Right lung (tissue), 10 donors: ENCODE measurements around the gene SETD5. TPM values are rescaled to one million over a fixed set of nuclear protein-coding genes. Genes with fewer than 3 reads are reported as not detected.

Experiments
- DNase-seq, 2 donors: peaks; one replicate each; pipeline ENCODE4 v3.0.0-alpha.2; 2013
- long read RNA-seq, 8 donors: transcript quantifications; one replicate each; lab custom pipeline, GENCODE V29; 2026
- polyA plus RNA-seq, 5 donors: library from polyadenylated mRNA; unstranded; fragments of 120-200 nt; gene quantifications; one replicate each; pipeline versions ENCODE4 v1.2.1 to v1.2.3, GENCODE V29; 2013; ENCODE audit warnings: inconsistent platforms in 1 of 5, low replicate concordance in 1 of 5; ENCODE audit not compliant: insufficient read length in 5 of 5, insufficient read depth in 1 of 5

Gene SETD5, protein sequence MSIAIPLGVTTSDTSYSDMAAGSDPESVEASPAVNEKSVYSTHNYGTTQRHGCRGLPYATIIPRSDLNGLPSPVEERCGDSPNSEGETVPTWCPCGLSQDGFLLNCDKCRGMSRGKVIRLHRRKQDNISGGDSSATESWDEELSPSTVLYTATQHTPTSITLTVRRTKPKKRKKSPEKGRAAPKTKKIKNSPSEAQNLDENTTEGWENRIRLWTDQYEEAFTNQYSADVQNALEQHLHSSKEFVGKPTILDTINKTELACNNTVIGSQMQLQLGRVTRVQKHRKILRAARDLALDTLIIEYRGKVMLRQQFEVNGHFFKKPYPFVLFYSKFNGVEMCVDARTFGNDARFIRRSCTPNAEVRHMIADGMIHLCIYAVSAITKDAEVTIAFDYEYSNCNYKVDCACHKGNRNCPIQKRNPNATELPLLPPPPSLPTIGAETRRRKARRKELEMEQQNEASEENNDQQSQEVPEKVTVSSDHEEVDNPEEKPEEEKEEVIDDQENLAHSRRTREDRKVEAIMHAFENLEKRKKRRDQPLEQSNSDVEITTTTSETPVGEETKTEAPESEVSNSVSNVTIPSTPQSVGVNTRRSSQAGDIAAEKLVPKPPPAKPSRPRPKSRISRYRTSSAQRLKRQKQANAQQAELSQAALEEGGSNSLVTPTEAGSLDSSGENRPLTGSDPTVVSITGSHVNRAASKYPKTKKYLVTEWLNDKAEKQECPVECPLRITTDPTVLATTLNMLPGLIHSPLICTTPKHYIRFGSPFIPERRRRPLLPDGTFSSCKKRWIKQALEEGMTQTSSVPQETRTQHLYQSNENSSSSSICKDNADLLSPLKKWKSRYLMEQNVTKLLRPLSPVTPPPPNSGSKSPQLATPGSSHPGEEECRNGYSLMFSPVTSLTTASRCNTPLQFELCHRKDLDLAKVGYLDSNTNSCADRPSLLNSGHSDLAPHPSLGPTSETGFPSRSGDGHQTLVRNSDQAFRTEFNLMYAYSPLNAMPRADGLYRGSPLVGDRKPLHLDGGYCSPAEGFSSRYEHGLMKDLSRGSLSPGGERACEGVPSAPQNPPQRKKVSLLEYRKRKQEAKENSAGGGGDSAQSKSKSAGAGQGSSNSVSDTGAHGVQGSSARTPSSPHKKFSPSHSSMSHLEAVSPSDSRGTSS (N-terminal part only)
- 100 to 1,000 TPM; 132 to 186 (median 159) TPM for polyA plus RNA-seq
- long read RNA-seq, donor 1, full-length matches to known transcripts = 16 of 44 reads
- long read RNA-seq, donor 1, partial matches to known transcripts = 28 of 44 reads
- long read RNA-seq, donor 1, other reads (novel, unspliced or antisense) = 0 of 44 reads
- long read RNA-seq, donor 2, partial matches to known transcripts = 0 of 5 reads
- long read RNA-seq, donor 2, other reads (novel, unspliced or antisense) = 0 of 5 reads
- long read RNA-seq, donor 3, transcript SETD5-218 (2 exons, 284 nt) = major isoform, 7 of 38 reads
- long read RNA-seq, donor 3, partial matches to known transcripts = 26 of 38 reads
- long read RNA-seq, donor 3, other reads (novel, unspliced or antisense) = 0 of 38 reads
- long read RNA-seq, donor 4, transcript SETD5-218 (2 exons, 284 nt) = major isoform, 5 of 34 reads
- long read RNA-seq, donor 4, partial matches to known transcripts = 28 of 34 reads
- long read RNA-seq, donor 4, other reads (novel, unspliced or antisense) = 0 of 34 reads
- long read RNA-seq, donor 5, full-length matches to known transcripts = 12 of 40 reads
- long read RNA-seq, donor 5, partial matches to known transcripts = 28 of 40 reads
- long read RNA-seq, donor 5, other reads (novel, unspliced or antisense) = 0 of 40 reads
- long read RNA-seq, donor 6, partial matches to known transcripts = 20 of 28 reads
- long read RNA-seq, donor 6, other reads (novel, unspliced or antisense) = 0 of 28 reads
- long read RNA-seq, donor 7, full-length matches to known transcripts = 5 of 87 reads
- long read RNA-seq, donor 7, partial matches to known transcripts = 82 of 87 reads
- long read RNA-seq, donor 7, other reads (novel, unspliced or antisense) = 0 of 87 reads
- long read RNA-seq, donor 8, partial matches to known transcripts = 0 of 3 reads
- long read RNA-seq, donor 8, other reads (novel, unspliced or antisense) = 0 of 3 reads

DNA sequence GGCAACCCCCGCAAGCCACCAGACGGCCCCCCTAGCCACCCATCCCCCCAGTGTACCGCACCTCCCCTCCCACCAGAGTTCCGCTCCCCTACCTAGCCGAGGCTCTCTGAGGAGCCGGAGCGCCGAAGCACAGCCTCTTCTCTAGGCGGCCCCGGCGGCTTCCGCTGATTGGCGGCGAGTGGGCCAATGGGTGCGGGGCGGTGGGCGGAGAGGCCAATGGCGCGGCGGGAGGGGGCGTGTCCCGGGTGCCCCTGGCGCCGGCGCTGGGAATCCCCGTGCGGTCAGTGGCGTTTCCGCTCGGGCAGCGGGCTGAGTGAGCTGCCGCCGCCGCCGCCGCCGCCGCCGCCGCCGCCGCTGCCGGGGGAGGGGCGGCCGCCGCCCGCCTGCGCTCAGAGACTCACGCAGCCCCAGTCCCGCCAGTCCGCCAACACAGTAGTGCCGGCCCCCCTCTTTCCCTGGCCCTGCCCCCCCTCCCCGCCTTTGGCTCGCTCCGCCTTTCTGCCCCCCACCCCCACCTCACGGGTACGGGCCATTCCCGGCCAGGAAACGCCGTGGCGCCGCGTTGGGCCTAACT lies at the start of gene SETD5:
SETD5 (plus strand) TSS at position 284 of the 574 bp plus-strand sequence. CDS start 31,324 bp downstream, outside the sequence.
- DNase-seq = peak; percentile 95 to 96

- no peak for DNase-seq
Measured at GRCh38 chr3:9347887-9348286, 49.5 kb upstream of the SETD5 start.

GRCh38 chr3:9349321-9350117 lies 47.9 kb upstream of the SETD5 start:
- no peak for DNase-seq

DNA sequence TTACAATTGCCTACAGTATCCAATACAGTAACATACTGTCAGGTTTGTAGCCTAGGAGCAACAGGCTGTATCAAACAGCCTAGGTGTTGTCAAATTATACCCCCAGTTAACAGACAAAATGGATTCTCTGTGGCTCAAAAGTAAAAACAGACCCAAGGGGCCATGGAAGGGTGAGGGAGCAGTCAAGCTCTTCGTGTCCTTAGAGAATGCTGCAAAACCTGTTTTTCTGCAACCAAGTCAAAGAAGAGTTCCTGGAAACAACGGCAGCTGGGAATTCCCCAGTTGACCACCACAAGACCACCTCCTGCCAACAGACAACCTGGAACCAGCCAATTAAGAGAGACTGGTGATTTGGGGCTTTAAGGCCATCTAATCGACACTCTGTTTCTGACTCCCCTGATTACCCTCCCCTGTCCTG lies 45.7 kb upstream of the SETD5 start:
- DNase-seq = peak; percentile 25 to 29

DNA sequence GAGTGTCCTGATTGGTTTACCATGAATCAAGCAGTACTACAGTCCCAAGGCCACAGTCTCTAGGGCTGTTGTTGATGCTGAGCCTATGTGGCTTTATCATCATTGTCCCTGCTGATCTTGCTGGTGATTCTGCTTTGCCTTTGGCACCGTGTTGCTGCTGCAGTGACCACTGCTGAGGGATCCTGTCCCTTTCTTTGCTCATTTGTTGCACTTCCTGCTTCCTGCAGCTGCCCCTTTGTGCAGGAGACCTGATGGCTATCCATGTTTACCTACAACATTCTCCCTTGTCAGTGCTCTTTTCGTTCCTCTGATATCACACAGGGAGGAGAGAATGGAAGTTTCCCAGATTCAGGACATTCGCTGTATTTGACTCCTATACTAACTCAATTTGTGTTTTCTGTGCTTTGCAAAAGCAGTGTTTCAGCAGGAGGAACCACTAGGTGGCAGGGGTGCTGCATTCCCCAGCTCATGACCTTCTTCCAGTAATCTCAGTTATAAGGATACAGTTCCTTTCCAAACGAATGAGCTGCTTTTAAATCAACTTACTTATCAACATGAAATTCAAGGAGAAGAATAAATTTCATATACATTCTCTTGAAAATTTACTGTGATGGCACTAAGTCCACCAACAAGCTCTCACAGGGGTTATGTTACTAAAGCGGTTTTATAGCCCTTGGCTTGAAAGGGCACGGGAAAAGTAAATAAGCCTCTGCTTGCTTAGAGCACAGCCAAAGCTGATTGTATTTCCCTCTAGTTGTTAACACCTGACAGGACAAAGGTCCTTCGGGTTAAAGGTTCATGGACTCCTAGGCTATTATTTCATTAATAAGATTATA lies 44.3 kb upstream of the SETD5 start:
- DNase-seq = peak; percentile 54 to 66

GRCh38 chr3:9361691-9362388 lies 35.6 kb upstream of the SETD5 start:
- DNase-seq = no peak

- peak; percentile 90 to 91 for DNase-seq
Measured at GRCh38 chr3:9362731-9363530, 34.5 kb upstream of the SETD5 start, which contains the start of gene THUMPD3. Gene THUMPD3, plus strand, starts transcription at chr3:9363054. Its CDS starts 2,015 bp downstream, at chr3:9365069.

GRCh38 chr3:9369508-9369907 lies 27.9 kb upstream of the SETD5 start:
- no peak for DNase-seq

GRCh38 chr3:9373465-9373864 lies 23.9 kb upstream of the SETD5 start:
- DNase-seq = no peak

DNA sequence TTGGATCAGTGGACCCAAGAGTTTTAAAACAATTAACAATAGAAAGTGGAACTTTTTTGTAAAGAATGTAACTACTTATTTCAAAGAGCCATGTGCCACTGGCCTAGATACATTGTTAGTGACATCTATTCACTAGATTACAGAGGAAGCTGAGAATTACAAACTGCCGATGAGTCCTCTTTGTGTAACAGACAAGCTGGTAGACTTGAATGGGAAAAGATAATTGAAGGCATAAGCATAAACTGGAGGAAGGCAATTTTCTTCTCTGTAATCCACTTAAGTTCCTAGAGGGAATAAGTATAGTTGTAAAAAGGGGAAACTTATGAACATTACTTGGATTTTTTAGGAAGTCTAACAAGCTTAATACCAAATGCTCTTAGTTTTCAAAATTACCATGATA lies 19.4 kb upstream of the SETD5 start:
- DNase-seq = no peak

DNA sequence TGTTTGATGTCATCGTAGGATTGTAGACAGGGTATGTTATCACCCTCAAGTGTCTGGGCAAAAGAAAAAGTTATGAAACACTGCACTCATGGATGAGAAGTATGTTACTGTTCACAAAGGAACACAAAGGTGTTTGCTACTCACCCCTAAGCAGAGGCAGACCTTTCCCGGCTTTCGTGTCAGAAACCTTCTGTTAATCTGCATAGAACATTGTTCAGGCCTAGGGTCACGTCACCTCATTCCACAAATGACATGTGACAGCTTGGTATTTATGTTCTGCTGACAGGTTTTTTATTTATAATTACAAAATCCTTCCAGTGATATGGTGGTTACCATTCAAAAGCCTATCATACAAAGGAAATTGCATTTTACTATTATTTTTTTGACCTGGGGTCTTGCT lies 18.1 kb upstream of the SETD5 start:
- DNase-seq = no peak

GRCh38 chr3:9380014-9380413 lies 17.4 kb upstream of the SETD5 start:
- no peak for DNase-seq

- DNase-seq = no peak
Measured at GRCh38 chr3:9384141-9384828, 13.1 kb upstream of the SETD5 start.

GRCh38 chr3:9385187-9386077 lies 12.0 kb upstream of the SETD5 start:
- DNase-seq = no peak
